ENCODE measurements around the gene CASP3. TPM values are rescaled to one million over a fixed set of nuclear protein-coding genes. Genes with fewer than 3 reads are reported as not detected.

Gene CASP3
- total RNA-seq: 28.6 and 30.7 TPM in 2 replicates

GRCh38 chr4:184649026-184649970 lies at the start of gene CASP3, which contains the start of gene PRIMPOL:
Gene CASP3 (minus strand): TSS chr4:184649447. CDS start chr4:184638453, 10,994 bp downstream.
Gene PRIMPOL (plus strand): TSS chr4:184649738. CDS start chr4:184657141, 7,403 bp downstream.

Other genes with a start within 250 kb of the CASP3 start
- gene IRF2, start 174.9 kb downstream of the CASP3 start, total RNA-seq: 26.5 and 31.8 TPM in 2 replicates
- 10.7 and 13.7 TPM in 2 replicates for gene PRIMPOL, start 291 bp upstream of the CASP3 start, total RNA-seq
- gene CENPU, start 84.6 kb upstream of the CASP3 start, total RNA-seq: 1.7 and 1.8 TPM in 2 replicates
- gene ACSL1, start 176.5 kb upstream of the CASP3 start, total RNA-seq: 30.6 and 45.0 TPM in 2 replicates